ENCODE measurements around the gene EPS8L3. TPM values are rescaled to one million over a fixed set of nuclear protein-coding genes. Genes with fewer than 3 reads are reported as not detected.

Gene EPS8L3
- total RNA-seq, 3 donors from 2014 or later (not counting 1 experiment from before 2014, with no cell fraction given) = 0.47 TPM; not detected in 2

DNA sequence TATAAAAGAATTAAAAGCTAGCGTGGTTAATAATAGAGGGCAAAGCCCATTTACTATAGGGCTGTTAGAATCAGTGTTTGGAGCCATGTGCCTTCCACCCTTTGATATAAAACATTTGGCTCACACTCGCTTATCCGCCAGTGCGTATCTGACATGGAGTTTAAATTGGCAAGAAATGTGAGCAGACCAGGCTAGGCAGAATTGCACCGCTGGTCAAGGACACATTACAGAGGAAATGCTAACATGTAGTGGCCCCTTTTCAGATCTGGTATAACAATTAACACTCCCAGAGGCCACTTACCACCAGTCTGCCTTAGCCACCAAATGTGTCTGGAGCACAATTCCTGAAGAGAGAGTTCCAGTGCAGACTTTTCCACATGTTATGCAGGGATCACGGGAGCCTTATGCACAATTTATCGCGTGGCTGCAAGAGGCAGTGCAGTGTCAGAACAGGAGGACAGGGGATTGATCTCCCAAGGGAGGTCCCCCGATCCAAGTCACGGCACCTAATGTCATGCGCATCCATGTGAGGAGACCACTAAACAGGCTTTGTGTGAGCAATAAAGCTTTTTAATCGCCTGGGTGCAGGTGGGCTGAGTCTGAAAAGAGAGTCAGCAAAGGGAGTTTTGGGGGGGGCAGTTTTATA is 36.9 kb downstream of the EPS8L3 start:
- H3K9me3 Mint-ChIP-seq = no peaks in the 10 kb centered on the region
- ATAC-seq (no peak), DNase-seq (no peak)
- Histone ChIP-seq H3K4me1 (ENCODE audit: control insufficient read depth, insufficient read depth, low read length) (no peaks in the 10 kb centered on the region), H3K36me3 (ENCODE audit: control insufficient read depth, insufficient read depth, low read length) (no peaks in the 10 kb centered on the region), H3K27me3 (ENCODE audit: control insufficient read depth, insufficient read depth, low read length) (no peaks in the 10 kb centered on the region), H3K27ac (ENCODE audit: low read length) (no peak overlapping the region), H3K9me3 (ENCODE audit: control insufficient read depth, insufficient read depth, low read length) (no peaks in the 10 kb centered on the region), H3K4me3 (ENCODE audit: low read length) (no peak overlapping the region)
- no peaks in the 10 kb centered on the region for H3K36me3 Mint-ChIP-seq
- H3K27me3 Mint-ChIP-seq (ENCODE audit: low read depth in 2 of 2) = peaks cover 8 to 18% of the 10 kb centered on the region in 2 donors
- TF ChIP-seq CTCF (IDR thresholded peaks at IDR 0.05) = no peak
- H3K4me1 Mint-ChIP-seq = no peaks in the 10 kb centered on the region
- H3K4me3 Mint-ChIP-seq = no peak overlapping the region
- 91% methylated on average over 12 of the region's 12 CpGs for WGBS (ENCODE audit: insufficient coverage)
- intact Hi-C loops (cut with micrococcal nuclease) = no loop called here
- H3K27ac Mint-ChIP-seq = no peak overlapping the region

DNA sequence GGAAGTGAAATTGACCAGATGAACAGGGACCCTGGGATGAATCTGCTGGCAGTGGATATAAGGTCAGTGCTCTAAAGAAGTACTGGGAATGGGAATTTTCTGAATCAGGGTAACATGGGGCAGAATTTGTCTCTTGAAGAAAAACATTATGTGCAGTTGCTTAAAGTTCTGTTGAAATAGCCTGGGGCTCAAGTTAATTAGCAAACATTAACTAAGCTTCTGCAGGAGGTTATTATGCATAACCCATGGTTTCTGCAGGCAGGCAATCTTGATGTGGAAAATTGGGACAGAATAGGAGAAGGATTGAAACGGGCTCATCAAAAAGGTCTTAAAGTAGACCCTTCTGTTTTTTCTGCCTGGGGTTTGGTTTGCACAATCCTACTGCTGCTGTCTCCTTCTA is 37.7 kb downstream of the EPS8L3 start:
- peaks cover 8 to 18% of the 10 kb centered on the region in 2 donors for H3K27me3 Mint-ChIP-seq (ENCODE audit: low read depth in 2 of 2)
- no peak overlapping the region for H3K4me3 Mint-ChIP-seq
- Histone ChIP-seq H3K9me3 (ENCODE audit: control insufficient read depth, insufficient read depth, low read length) (no peaks in the 10 kb centered on the region), H3K4me3 (ENCODE audit: low read length) (no peak overlapping the region), H3K4me1 (ENCODE audit: control insufficient read depth, insufficient read depth, low read length) (no peaks in the 10 kb centered on the region), H3K36me3 (ENCODE audit: control insufficient read depth, insufficient read depth, low read length) (no peaks in the 10 kb centered on the region), H3K27me3 (ENCODE audit: control insufficient read depth, insufficient read depth, low read length) (no peaks in the 10 kb centered on the region), H3K27ac (ENCODE audit: low read length) (no peak overlapping the region)
- WGBS (ENCODE audit: insufficient coverage) = 88% methylated on average over 1 of the region's 1 CpG
- no peak for ATAC-seq
- H3K9me3 Mint-ChIP-seq = no peaks in the 10 kb centered on the region
- H3K36me3 Mint-ChIP-seq = no peaks in the 10 kb centered on the region
- no peak for TF ChIP-seq CTCF (IDR thresholded peaks at IDR 0.05)
- intact Hi-C loops (cut with micrococcal nuclease) = no loop called here
- H3K27ac Mint-ChIP-seq = no peak overlapping the region
- no peaks in the 10 kb centered on the region for H3K4me1 Mint-ChIP-seq
- no peak for DNase-seq

DNA sequence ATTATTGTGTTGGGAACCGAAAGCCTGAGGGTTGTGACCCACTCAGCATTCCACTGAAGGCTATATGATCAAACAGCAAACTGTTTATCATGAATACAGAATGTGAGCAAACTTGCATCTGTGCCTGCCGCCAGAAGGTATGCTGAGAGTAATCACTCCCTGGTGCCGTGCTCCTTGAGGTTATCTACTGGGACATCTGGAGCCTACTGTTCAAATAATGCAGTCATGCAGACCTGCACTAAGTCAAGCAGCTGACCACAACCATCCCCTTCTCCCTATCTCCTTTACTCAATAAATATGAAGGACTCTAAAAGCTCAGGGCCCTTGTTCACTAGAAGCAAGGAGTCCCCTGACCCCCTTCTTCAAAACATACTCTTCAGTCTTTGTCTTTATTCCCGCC is 38.2 kb downstream of the EPS8L3 start:
- no peak overlapping the region for H3K4me3 ChIP-seq (ENCODE audit: low read length)
- H3K27me3 ChIP-seq (ENCODE audit: control insufficient read depth, insufficient read depth, low read length) = no peaks in the 10 kb centered on the region
- Mint-ChIP-seq H3K36me3 (no peaks in the 10 kb centered on the region), H3K9me3 (no peaks in the 10 kb centered on the region), H3K27ac (no peak overlapping the region), H3K27me3 (ENCODE audit: low read depth in 2 of 2) (peaks cover 6 to 13% of the 10 kb centered on the region in 2 donors), H3K4me3 (no peak overlapping the region), H3K4me1 (no peaks in the 10 kb centered on the region)
- TF ChIP-seq CTCF (IDR thresholded peaks at IDR 0.05) = no peak
- no peaks in the 10 kb centered on the region for H3K36me3 ChIP-seq (ENCODE audit: control insufficient read depth, insufficient read depth, low read length)
- DNase-seq (no peak), ATAC-seq (no peak)
- intact Hi-C loops (cut with micrococcal nuclease) = no loop called here
- H3K27ac ChIP-seq (ENCODE audit: low read length) = no peak overlapping the region
- H3K4me1 ChIP-seq (ENCODE audit: control insufficient read depth, insufficient read depth, low read length) = no peaks in the 10 kb centered on the region
- H3K9me3 ChIP-seq (ENCODE audit: control insufficient read depth, insufficient read depth, low read length) = no peaks in the 10 kb centered on the region
- 84% methylated on average over 4 of the region's 4 CpGs for WGBS (ENCODE audit: insufficient coverage)

- intact Hi-C loops (cut with micrococcal nuclease) = no loop called here
- no peaks in the 10 kb centered on the region for H3K9me3 ChIP-seq (ENCODE audit: control insufficient read depth, insufficient read depth, low read length)
- no peaks in the 10 kb centered on the region for H3K27me3 ChIP-seq (ENCODE audit: control insufficient read depth, insufficient read depth, low read length)
- no peak overlapping the region for H3K27ac ChIP-seq (ENCODE audit: low read length)
- no peak overlapping the region for H3K27ac Mint-ChIP-seq
- TF ChIP-seq CTCF (IDR thresholded peaks at IDR 0.05) = no peak
- DNase-seq (no peak), ATAC-seq (no peak)
- no peaks in the 10 kb centered on the region for H3K9me3 Mint-ChIP-seq
- no peak overlapping the region for H3K4me3 Mint-ChIP-seq
- no peak overlapping the region for H3K4me3 ChIP-seq (ENCODE audit: low read length)
- H3K4me1 Mint-ChIP-seq = no peaks in the 10 kb centered on the region
- WGBS (ENCODE audit: insufficient coverage) = 87% methylated on average over 4 of the region's 5 CpGs
- H3K36me3 Mint-ChIP-seq = no peaks in the 10 kb centered on the region
- peaks cover 6 to 9% of the 10 kb centered on the region in 2 donors for H3K27me3 Mint-ChIP-seq (ENCODE audit: low read depth in 2 of 2)
- no peaks in the 10 kb centered on the region for H3K36me3 ChIP-seq (ENCODE audit: control insufficient read depth, insufficient read depth, low read length)
- H3K4me1 ChIP-seq (ENCODE audit: control insufficient read depth, insufficient read depth, low read length) = no peaks in the 10 kb centered on the region
Observed at GRCh38 chr1:109724933-109725332, 38.8 kb downstream of the EPS8L3 start.

Measured in natural killer cell (primary cell).